GM12878 (cell line): ENCODE results near the gene UXT. TPM values are rescaled to one million over a fixed set of nuclear protein-coding genes. Genes with fewer than 3 reads are reported as not detected.

ENCODE experiments used
- ATAC-seq: fragments of 200-7000 bp; cut with Tn5 transposase; 3 replicates; pipeline ENCODE4 v1.9.1; 2020; ENCODE audit warnings: mild to moderate bottlenecking, moderate library complexity
- BruUV-seq: library from RNA; stranded (reverse); fragments of 400-500 nt; replicated peaks from 2 replicates; lab custom pipeline; 2021; lab: Mats Ljungman, UMichigan
- CTCF ChIA-PET: fragments of 300-600 bp; sonication (Branson Sonifier 250); formaldehyde crosslinking; extraction: SDS; loops from one replicate; lab custom pipeline; 2021; ENCODE audit warnings: inconsistent platforms; lab: Yijun Ruan, JAX
- POLR2A ChIA-PET: fragments of 350-600 bp; formaldehyde crosslinking; extraction: SDS; loops from one replicate; lab custom pipeline; 2021; ENCODE audit warnings: inconsistent platforms; lab: Charles Lee
- RAD21 ChIA-PET: fragments of 300-600 bp; sonication (Branson Sonifier 250); formaldehyde crosslinking; loops from one replicate; lab custom pipeline; 2023; ENCODE audit warnings: antibody characterized with exemption; ENCODE audit not compliant: unreplicated experiment; lab: Charles Lee
- SMC1A ChIA-PET: fragments of 300-600 bp; sonication (Branson Sonifier 250); formaldehyde crosslinking; loops from one replicate; lab custom pipeline; 2023; ENCODE audit not compliant: unreplicated experiment, uncharacterized antibody; lab: Charles Lee
- DNase-seq: peaks from one replicate; pipeline ENCODE4 v3.0.0-alpha.2; 2011; ENCODE audit warnings: low read depth, low spot score
- FAIRE-seq: peaks from 3 replicates; lab custom pipeline; 2011; peaks lifted over from hg19 to GRCh38; lab: Jason Lieb, UNC
- H2AFZ ChIP-seq: 2 replicates; pipeline ENCODE4 v1.6.0; 2011; ENCODE audit warnings: low read depth, low read length, control low read depth; ENCODE audit not compliant: control insufficient read depth
- H3K27ac ChIP-seq: 2 replicates; pipeline ENCODE4 v1.5.1; 2011; ENCODE audit warnings: control low read depth; ENCODE audit not compliant: control insufficient read depth, insufficient read depth
- H3K27me3 ChIP-seq, 2 experiments: replicated peaks in 1 of 2; 2 replicates each; pipeline versions ENCODE4 v1.6.0 to v1.6.1; 2011; ENCODE audit warnings: low read length in 1 of 2; ENCODE audit not compliant: control insufficient read depth in 2 of 2, insufficient read depth in 2 of 2
- H3K36me3 ChIP-seq, 2 experiments: 2 replicates each; pipeline ENCODE4 v1.5.1; 2011; ENCODE audit warnings: low read length in 1 of 2; ENCODE audit not compliant: control insufficient read depth in 2 of 2, insufficient read depth in 2 of 2
- H3K4me1 ChIP-seq: 2 replicates; pipeline ENCODE4 v1.6.1; 2011; ENCODE audit warnings: mild to moderate bottlenecking, low read length, moderate library complexity, mixed read lengths; ENCODE audit not compliant: control insufficient read depth, insufficient read depth
- H3K4me2 ChIP-seq: 2 replicates; pipeline ENCODE4 v1.6.0; 2011; ENCODE audit warnings: control low read depth; ENCODE audit not compliant: control insufficient read depth, insufficient read depth
- H3K4me3 ChIP-seq: fragments of 200-600 bp; sonication (generic); 2 replicates; pipeline ENCODE4 v1.5.1; 2016
- H3K79me2 ChIP-seq: 2 replicates; pipeline ENCODE4 v1.6.0; 2011; ENCODE audit warnings: low read length; ENCODE audit not compliant: control insufficient read depth, insufficient read depth
- H3K9ac ChIP-seq: 2 replicates; pipeline ENCODE4 v1.8.0; 2011; ENCODE audit warnings: low read length, control low read depth, mixed read lengths; ENCODE audit not compliant: control insufficient read depth, insufficient read depth
- H3K9me3 ChIP-seq: replicated peaks from 3 replicates; pipeline ENCODE4 v1.5.1; 2011; ENCODE audit warnings: mild to moderate bottlenecking, low read length; ENCODE audit not compliant: control insufficient read depth, insufficient read depth
- H4K20me1 ChIP-seq: 2 replicates; pipeline ENCODE4 v1.6.0; 2011; ENCODE audit not compliant: control insufficient read depth, insufficient read depth
- BCL3 ChIP-seq: IDR thresholded peaks from 2 replicates; pipeline ENCODE4 v1.6.1; 2011; ENCODE audit warnings: borderline replicate concordance, low read depth, mild to moderate bottlenecking, moderate library complexity, low read length; ENCODE audit not compliant: insufficient read depth, poor library complexity, severe bottlenecking
- CBX5 ChIP-seq: sonication (generic); IDR thresholded peaks from 2 replicates; pipeline ENCODE4 v1.6.1; 2016; ENCODE audit warnings: low read depth, moderate library complexity, mild to moderate bottlenecking, inconsistent platforms
- DPF2 ChIP-seq: fragments of 450-650 bp; IDR thresholded peaks from 2 replicates; pipeline ENCODE4 v1.6.1; 2017; ENCODE audit warnings: mild to moderate bottlenecking
- ELK1 ChIP-seq: IDR thresholded peaks from 2 replicates; pipeline ENCODE4 v1.6.1; 2012; ENCODE audit warnings: low read depth, low read length, improper control_type of control experiment
- HDAC6 ChIP-seq: fragments of 200-600 bp; sonication (generic); IDR thresholded peaks from one replicate; pipeline ENCODE4 v1.8.0; 2017; ENCODE audit warnings: antibody characterized with exemption; ENCODE audit not compliant: unreplicated experiment
- HDGF ChIP-seq: fragments of 450-650 bp; IDR thresholded peaks from 2 replicates; pipeline ENCODE4 v1.6.1; 2016; ENCODE audit warnings: antibody characterized with exemption
- JUNB ChIP-seq: IDR thresholded peaks from 2 replicates; pipeline ENCODE4 v1.6.1; 2016; ENCODE audit warnings: antibody characterized with exemption, mild to moderate bottlenecking
- JUND ChIP-seq: IDR thresholded peaks from 2 replicates; pipeline ENCODE4 v1.6.1; 2012; ENCODE audit warnings: low read depth, mild to moderate bottlenecking, low read length, improper control_type of control experiment, moderate library complexity
- MTA2 ChIP-seq: fragments of 450-650 bp; IDR thresholded peaks from 2 replicates; pipeline ENCODE4 v1.6.1; 2016; ENCODE audit warnings: low read depth, mild to moderate bottlenecking, moderate library complexity
- RB1 ChIP-seq: fragments of 450-650 bp; formaldehyde crosslinking; IDR thresholded peaks from 2 replicates; pipeline ENCODE4 v1.6.1; 2017; ENCODE audit warnings: mild to moderate bottlenecking, borderline replicate concordance
- RUNX3 ChIP-seq: IDR thresholded peaks from 2 replicates; pipeline ENCODE4 v1.6.1; 2012; ENCODE audit warnings: low read length, inconsistent platforms
- STAT3 ChIP-seq: IDR thresholded peaks from 2 replicates; pipeline ENCODE4 v1.6.1; 2011; ENCODE audit warnings: low read depth, low read length, improper control_type of control experiment
- WGBS: methylation state at CpG from one replicate; pipeline ENCODE4 v1.1.6; 2016; ENCODE audit warnings: low lambda C conversion rate; ENCODE audit not compliant: insufficient replicate concordance, insufficient coverage; ENCODE audit errors: missing lambda C conversion rate; 5-methylcytosine and 5-hydroxymethylcytosine counted together
- in situ Hi-C: fragments of 300-500 bp; cut with MboI; formaldehyde crosslinking; loops from 9 replicates; pipeline ENCODE4 v1.14.3; 2018; ENCODE audit warnings: mixed read lengths
- intact Hi-C: fragments of 100-400 bp; cut with micrococcal nuclease; formaldehyde crosslinking; loops from one replicate; pipeline ENCODE4 v1.14.2; 2022; ENCODE audit not compliant: unreplicated experiment
- polyA plus RNA-seq, 11 experiments: library from polyadenylated mRNA; depleted of rRNA in 4 of 11; unstranded in 6 of 11; stranded (reverse) in 5 of 11; fragments of >200 nt; fragmentation: Nextera tagmentation in 4 of 11; fragmentation: Illumina TruSeq in 1 of 11; extraction: Ambion mirVana in 4 of 11; extraction: Trizol in 1 of 11; gene quantifications; 1 replicate in 1 of 11; 2 replicates in 10 of 11; pipeline versions ENCODE4 v1.2.1 to v1.2.3, GENCODE V29; 2011 to 2016; ENCODE audit warnings: inconsistent platforms in 2 of 11, missing spikeins in 2 of 11, low read depth in 1 of 11
- total RNA-seq, 4 experiments: library from RNA; depleted of rRNA in 3 of 4; stranded (reverse); fragments of >200 nt in 3 of 4; fragmentation: Illumina TruSeq in 1 of 4; extraction: Trizol in 1 of 4; gene quantifications; 2 replicates each; pipeline versions ENCODE4 v1.2.1 to v1.2.3, GENCODE V29; 2013 to 2021
- TF ChIP-seq, protein P1 (sequence below): fragments of 450-650 bp; formaldehyde crosslinking; IDR thresholded peaks from 2 replicates; pipeline ENCODE4 v1.4.0; 2022; ENCODE audit warnings: mild to moderate bottlenecking, moderate library complexity
- TF ChIP-seq, protein P2 (sequence below): IDR thresholded peaks from 2 replicates; pipeline ENCODE4 v1.6.1; 2012; ENCODE audit warnings: low read depth, low read length, improper control_type of control experiment
- TF ChIP-seq, protein P3 (sequence below), 3 experiments: IDR thresholded peaks in 2 of 3; conservative IDR thresholded peaks in 1 of 3; 2 replicates each; pipeline ENCODE4 v1.5.1; 2011; ENCODE audit warnings: low read depth in 3 of 3, low read length in 3 of 3, mild to moderate bottlenecking in 3 of 3, control low read depth in 2 of 3, moderate library complexity in 2 of 3, inconsistent platforms in 1 of 3, mixed read lengths in 1 of 3; ENCODE audit not compliant: control insufficient read depth in 2 of 3, insufficient read depth in 1 of 3; ENCODE audit errors: extremely low read depth in 1 of 3

The UXT gene
- total and polyA plus RNA-seq, 10 of the 15 experiments (the other 5 are each of a cell fraction or from before 2014, with no cell fraction given) = 105 to 245 (median 206) TPM

DNA sequence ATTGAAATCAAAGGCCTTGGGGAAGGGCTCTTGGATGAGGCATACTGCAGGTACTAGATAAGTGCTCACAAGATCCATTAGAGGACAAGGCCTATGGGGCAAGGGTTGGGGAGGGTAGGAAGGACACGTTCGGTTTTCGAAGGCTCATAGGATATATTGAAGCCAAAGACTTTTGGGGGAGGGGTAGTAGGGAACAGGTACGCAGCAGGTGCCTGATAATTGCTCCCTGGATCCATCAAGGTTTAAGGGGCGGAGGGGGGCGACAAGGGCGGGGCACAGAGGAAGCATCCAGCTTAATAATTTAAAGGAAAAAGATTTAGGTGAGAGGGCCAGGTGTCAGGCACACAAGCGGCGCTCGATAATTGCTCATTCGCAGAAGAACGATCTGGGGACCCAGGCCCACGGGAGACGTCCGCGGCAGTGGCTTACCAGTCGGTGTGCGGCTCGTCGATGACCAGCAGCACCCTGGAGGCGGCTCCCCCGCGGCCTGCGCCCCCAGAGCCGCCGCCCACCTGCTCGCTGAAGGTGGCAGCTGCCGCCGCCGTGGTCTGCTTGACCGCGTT, 40.0 kb downstream of the UXT start (continued):
- no peak for TF ChIP-seq CBX5
- TF ChIP-seq, protein P1, sequence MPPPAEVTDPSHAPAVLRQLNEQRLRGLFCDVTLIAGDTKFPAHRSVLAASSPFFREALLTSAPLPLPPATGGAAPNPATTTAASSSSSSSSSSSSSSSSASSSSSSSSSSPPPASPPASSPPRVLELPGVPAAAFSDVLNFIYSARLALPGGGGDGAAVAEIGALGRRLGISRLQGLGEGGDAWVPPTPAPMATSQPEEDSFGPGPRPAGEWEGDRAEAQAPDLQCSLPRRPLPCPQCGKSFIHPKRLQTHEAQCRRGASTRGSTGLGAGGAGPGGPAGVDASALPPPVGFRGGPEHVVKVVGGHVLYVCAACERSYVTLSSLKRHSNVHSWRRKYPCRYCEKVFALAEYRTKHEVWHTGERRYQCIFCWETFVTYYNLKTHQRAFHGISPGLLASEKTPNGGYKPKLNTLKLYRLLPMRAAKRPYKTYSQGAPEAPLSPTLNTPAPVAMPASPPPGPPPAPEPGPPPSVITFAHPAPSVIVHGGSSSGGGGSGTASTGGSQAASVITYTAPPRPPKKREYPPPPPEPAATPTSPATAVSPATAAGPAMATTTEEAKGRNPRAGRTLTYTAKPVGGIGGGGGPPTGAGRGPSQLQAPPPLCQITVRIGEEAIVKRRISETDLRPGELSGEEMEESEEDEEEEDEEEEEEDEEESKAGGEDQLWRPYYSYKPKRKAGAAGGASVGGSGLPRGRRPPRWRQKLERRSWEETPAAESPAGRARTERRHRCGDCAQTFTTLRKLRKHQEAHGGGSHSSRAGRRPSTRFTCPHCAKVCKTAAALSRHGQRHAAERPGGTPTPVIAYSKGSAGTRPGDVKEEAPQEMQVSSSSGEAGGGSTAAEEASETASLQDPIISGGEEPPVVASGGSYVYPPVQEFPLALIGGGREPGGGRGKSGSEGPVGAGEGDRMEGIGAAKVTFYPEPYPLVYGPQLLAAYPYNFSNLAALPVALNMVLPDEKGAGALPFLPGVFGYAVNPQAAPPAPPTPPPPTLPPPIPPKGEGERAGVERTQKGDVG (CRISPR knock-in tag) = no peak
- no peak for TF ChIP-seq RUNX3
- no peak for TF ChIP-seq DPF2
- TF ChIP-seq HDAC6 = no peak
- TF ChIP-seq BCL3 = no peak
- TF ChIP-seq, all 136 proteins: peak for 0

- DNase-seq (no peak), ATAC-seq (no peak), FAIRE-seq (no peak)
- CTCF ChIA-PET = no interaction called here
- POLR2A ChIA-PET = no interaction called here
- intact Hi-C loops = no loop called here
- Histone ChIP-seq H2AFZ (no peak overlapping the region), H3K27me3 (no peaks in the 10 kb centered on the region), H3K4me1 (no peaks in the 10 kb centered on the region)
- BruUV-seq = no TSS peak
- RAD21 ChIA-PET = no interaction called here
- TF ChIP-seq, protein P2, sequence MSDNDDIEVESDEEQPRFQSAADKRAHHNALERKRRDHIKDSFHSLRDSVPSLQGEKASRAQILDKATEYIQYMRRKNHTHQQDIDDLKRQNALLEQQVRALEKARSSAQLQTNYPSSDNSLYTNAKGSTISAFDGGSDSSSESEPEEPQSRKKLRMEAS = no peak
- TF ChIP-seq STAT3 = no peak
- no peak for TF ChIP-seq RB1
- TF ChIP-seq JUNB = no peak
- TF ChIP-seq CBX5 = no peak
- TF ChIP-seq, protein P3, sequence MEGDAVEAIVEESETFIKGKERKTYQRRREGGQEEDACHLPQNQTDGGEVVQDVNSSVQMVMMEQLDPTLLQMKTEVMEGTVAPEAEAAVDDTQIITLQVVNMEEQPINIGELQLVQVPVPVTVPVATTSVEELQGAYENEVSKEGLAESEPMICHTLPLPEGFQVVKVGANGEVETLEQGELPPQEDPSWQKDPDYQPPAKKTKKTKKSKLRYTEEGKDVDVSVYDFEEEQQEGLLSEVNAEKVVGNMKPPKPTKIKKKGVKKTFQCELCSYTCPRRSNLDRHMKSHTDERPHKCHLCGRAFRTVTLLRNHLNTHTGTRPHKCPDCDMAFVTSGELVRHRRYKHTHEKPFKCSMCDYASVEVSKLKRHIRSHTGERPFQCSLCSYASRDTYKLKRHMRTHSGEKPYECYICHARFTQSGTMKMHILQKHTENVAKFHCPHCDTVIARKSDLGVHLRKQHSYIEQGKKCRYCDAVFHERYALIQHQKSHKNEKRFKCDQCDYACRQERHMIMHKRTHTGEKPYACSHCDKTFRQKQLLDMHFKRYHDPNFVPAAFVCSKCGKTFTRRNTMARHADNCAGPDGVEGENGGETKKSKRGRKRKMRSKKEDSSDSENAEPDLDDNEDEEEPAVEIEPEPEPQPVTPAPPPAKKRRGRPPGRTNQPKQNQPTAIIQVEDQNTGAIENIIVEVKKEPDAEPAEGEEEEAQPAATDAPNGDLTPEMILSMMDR (IDR thresholded peaks at IDR 0.05 in 2 of 3, conservative IDR thresholded peaks at IDR 0.05 in 1 of 3; ENCODE audit: control insufficient read depth in 2 of 3, extremely low read depth in 1 of 3, insufficient read depth in 1 of 3, low read depth in 3 of 3, low read length in 3 of 3) = no peak
- TF ChIP-seq MTA2 = no peak
- no peak for TF ChIP-seq DPF2
- no peak for TF ChIP-seq JUND
- no peak for TF ChIP-seq ELK1
- TF ChIP-seq HDGF = no peak
- TF ChIP-seq, all 136 proteins: peak for 0
- Histone ChIP-seq H3K4me2 (no peak overlapping the region), H3K27ac (no peak overlapping the region), H3K9ac (no peak overlapping the region), H3K79me2 (no peaks in the 10 kb centered on the region), H3K9me3 (no peaks in the 10 kb centered on the region), H3K36me3 (no peaks in the 10 kb centered on the region), H3K4me3 (no peak overlapping the region), H4K20me1 (no peaks in the 10 kb centered on the region; the same call in 1 of the 2 replicates)
- WGBS = 37% methylated on average over 5 of the region's 5 CpGs
- SMC1A ChIA-PET = interaction anchor here (0.9 kb wide), 1 partner anchor 59 kb away, joined by 4 read pairs; no protein-coding TSS in a partner anchor
- in situ Hi-C loops = no loop called here
Observed at GRCh38 chrX:47614618-47615017, 44.4 kb downstream of the UXT start.
